Motor neuron (in vitro differentiated cells): Measurements from ENCODE around the gene TPRG1. TPM values are rescaled to one million over a fixed set of nuclear protein-coding genes. Genes with fewer than 3 reads are reported as not detected.

Experiments used
- ATAC-seq, 8 experiments: fragments of 200-7000 bp; cut with Tn5 transposase; replicated peaks in 6 of 8; 2 replicates each; pipeline ENCODE4 v1.8.0; 2021; ENCODE audit warnings: mild to moderate bottlenecking in 8 of 8, moderate library complexity in 8 of 8
- H3K27ac ChIP-seq, 2 donors: fragments of 250-450 bp; sonication (Bioruptor Pico); 2 replicates each; pipeline ENCODE4 v1.9.0; 2021; ENCODE audit warnings: antibody characterized with exemption in 2 of 2, mild to moderate bottlenecking in 2 of 2, moderate library complexity in 1 of 2
- H3K4me1 ChIP-seq, 2 donors: fragments of 250-450 bp; sonication (Bioruptor Pico); replicated peaks in 1 of 2; 2 replicates each; pipeline ENCODE4 v1.6.1; 2021; ENCODE audit warnings: antibody characterized with exemption in 2 of 2, mild to moderate bottlenecking in 2 of 2, moderate library complexity in 1 of 2
- H3K4me3 ChIP-seq, 5 donors: fragments of 250-450 bp; sonication (Bioruptor Pico); 2 replicates each; pipeline ENCODE4 v1.9.0; 2021; ENCODE audit warnings: antibody characterized with exemption in 5 of 5, mild to moderate bottlenecking in 5 of 5, moderate library complexity in 4 of 5
- WGBS, 10 experiments: fragments of 450-650 bp; shearing (Covaris generic); methylation state at CpG; one replicate each; pipeline ENCODE4 v1.0.0; 2022; 5-methylcytosine and 5-hydroxymethylcytosine counted together
- in situ Hi-C, 9 experiments: fragments of 400-800 bp; cut with MboI; loops; one replicate each; pipeline ENCODE4 v1.15.0; 2021; ENCODE audit warnings: low sequenced_read_pairs in 9 of 9, low pct_unique_long_range_greater_than_20kb in 2 of 9; ENCODE audit not compliant: unreplicated experiment in 9 of 9
- total RNA-seq, 8 experiments: library from RNA; unstranded; fragments of 300-600 nt; gene quantifications; 2 replicates each; pipeline versions ENCODE4 v1.2.3 to v1.2.4, GENCODE V29; 2022

The TPRG1 gene
- total RNA-seq, 8 experiments from 2014 or later = 0.31 to 3.2 (median 2.4) TPM

DNA sequence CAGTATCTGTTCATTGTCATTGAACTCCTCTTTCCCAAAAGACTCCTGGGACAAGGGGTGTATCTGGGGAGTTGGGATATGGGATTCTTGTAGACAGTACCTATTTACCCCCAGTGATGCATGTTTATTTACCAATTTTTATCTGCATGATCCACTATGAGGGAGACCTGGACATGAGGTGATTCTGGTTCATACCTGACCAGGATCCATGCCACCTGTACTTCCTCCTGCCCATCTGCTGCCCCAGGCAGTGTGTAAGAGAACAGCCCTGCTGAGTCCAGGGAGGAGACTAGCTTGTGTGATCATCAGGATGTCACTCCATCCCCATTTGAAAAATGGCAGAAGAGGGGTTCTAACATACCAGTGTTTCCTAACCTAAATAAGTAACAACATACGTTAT is 3.1 kb upstream of the TPRG1 start:
- Histone ChIP-seq H3K4me3 (no peak overlapping the region), H3K27ac (no peak overlapping the region), H3K4me1 (no peaks in the 10 kb centered on the region)
- ATAC-seq = no peak
- in situ Hi-C loops = loop anchor here in 1 of 9 experiments (25.0 kb wide), 1 partner anchor 1431 kb away; the partner anchor contains the start of gene BCL6
- WGBS, 10 experiments = 100% methylated on average over 1 of the region's 1 CpG; no CpG with 5 or more reads in 7 of the 10 experiments

- Histone ChIP-seq H3K4me1 (no peaks in the 10 kb centered on the region), H3K27ac (no peak overlapping the region), H3K4me3 (no peak overlapping the region)
- no peak for ATAC-seq
- WGBS, 10 experiments = 67 to 100% (median 81%) methylated on average over 2 to 5 of the region's 6 CpGs; no CpG with 5 or more reads in 2 of the 10 experiments
- in situ Hi-C loops = loop anchor here in 1 of 9 experiments (25.0 kb wide), 1 partner anchor 1432 kb away; the partner anchor contains the start of gene BCL6
These were observed 2.0 kb upstream of the TPRG1 start for GRCh38 chr3:189169728-189170127.

DNA sequence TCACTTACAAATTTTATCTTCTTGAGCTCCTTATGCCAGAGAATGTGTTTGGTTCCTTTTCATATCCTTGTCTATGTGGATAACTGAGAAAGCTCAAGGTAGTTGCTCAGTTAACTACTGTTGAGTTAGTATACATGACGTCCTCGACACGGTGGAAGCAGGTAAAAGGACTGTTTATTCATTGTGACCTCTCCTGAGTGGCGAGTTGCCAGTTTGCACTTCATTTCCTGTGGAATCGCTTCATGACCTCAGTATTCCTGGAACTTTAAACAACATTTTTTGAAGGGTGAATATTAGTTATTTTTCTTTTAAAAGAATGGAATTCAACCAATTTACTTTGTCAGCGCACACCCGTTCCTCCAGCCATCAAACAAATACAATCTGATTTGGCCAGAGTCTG is 1.2 kb upstream of the TPRG1 start:
- no peak overlapping the region for H3K27ac ChIP-seq
- H3K4me3 ChIP-seq = no peak overlapping the region
- in situ Hi-C loops = loop anchor here in 1 of 9 experiments (25.0 kb wide), 1 partner anchor 1433 kb away; the partner anchor contains the start of gene BCL6
- no peak for ATAC-seq
- H3K4me1 ChIP-seq = no peaks in the 10 kb centered on the region
- WGBS, 10 experiments = 40 to 90% (median 70%) methylated on average over 2 to 7 of the region's 7 CpGs

GRCh38 chr3:189172668-189173419 is 1.1 kb downstream of the TPRG1 start:
- Histone ChIP-seq H3K4me3 (no peak overlapping the region), H3K27ac (no peak overlapping the region), H3K4me1 (no peaks in the 10 kb centered on the region)
- no peak for ATAC-seq
- in situ Hi-C loops = loop anchor here in 1 of 9 experiments (25.0 kb wide), 1 partner anchor 1436 kb away; the partner anchor contains the start of gene BCL6
- WGBS, 10 experiments = 54 to 100% (median 90%) methylated on average over 1 to 8 of the region's 8 CpGs; no CpG with 5 or more reads in 1 of the 10 experiments

DNA sequence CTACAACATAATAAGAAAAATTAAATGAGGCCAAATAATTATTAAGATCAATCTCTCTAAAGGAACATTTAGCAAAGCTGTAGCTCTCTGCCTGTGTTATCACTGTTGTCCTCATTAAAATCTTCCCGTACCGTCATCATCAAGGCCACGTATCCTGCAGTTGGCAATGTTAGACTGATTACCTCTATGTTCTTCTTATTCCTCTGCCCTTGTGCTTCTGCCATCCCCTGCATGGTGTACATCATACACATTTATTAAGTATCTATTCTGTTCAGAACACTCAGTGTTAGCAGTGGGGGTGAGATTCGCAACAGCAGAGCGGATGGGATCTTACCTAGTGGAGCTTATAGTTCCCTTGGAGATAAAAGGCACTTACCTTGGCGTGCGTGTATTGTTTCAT is 12.8 kb downstream of the TPRG1 start:
- WGBS, 10 experiments = 20 to 99% (median 92%) methylated on average over 1 to 7 of the region's 7 CpGs; no CpG with 5 or more reads in 1 of the 10 experiments
- no peak for ATAC-seq
- Histone ChIP-seq H3K4me3 (no peak overlapping the region), H3K4me1 (no peaks in the 10 kb centered on the region), H3K27ac (no peak overlapping the region)
- in situ Hi-C loops = no loop called here

- in situ Hi-C loops = no loop called here
- peak in 2 of 8 experiments; percentile 90 to 92 for ATAC-seq
- no peak overlapping the region for H3K4me3 ChIP-seq
- no peaks in the 10 kb centered on the region for H3K4me1 ChIP-seq
- 3 to 94% (median 67%) methylated on average over 1 to 4 of the region's 4 CpGs; no CpG with 5 or more reads in 1 of the 10 experiments for WGBS, 10 experiments
- no peak overlapping the region for H3K27ac ChIP-seq
These were observed 14.3 kb downstream of the TPRG1 start for GRCh38 chr3:189186101-189186500.

GRCh38 chr3:189188466-189188865 is 16.7 kb downstream of the TPRG1 start:
- Histone ChIP-seq H3K27ac (no peak overlapping the region), H3K4me3 (no peak overlapping the region), H3K4me1 (no peaks in the 10 kb centered on the region)
- in situ Hi-C loops = no loop called here
- ATAC-seq = peak in 2 of 8 experiments; percentile 53 to 54

- no peak for ATAC-seq
- Histone ChIP-seq H3K27ac (no peak overlapping the region), H3K4me1 (no peaks in the 10 kb centered on the region), H3K4me3 (no peak overlapping the region)
- in situ Hi-C loops = no loop called here
These were observed 21.0 kb downstream of the TPRG1 start for GRCh38 chr3:189192725-189193124.

- no peak overlapping the region for H3K27ac ChIP-seq
- 48 to 82% (median 62%) methylated on average over 1 to 4 of the region's 5 CpGs; no CpG with 5 or more reads in 6 of the 10 experiments for WGBS, 10 experiments
- peak in 3 of 8 experiments; percentile 29 to 61 (median 47) for ATAC-seq
- in situ Hi-C loops = no loop called here
- H3K4me3 ChIP-seq = no peak overlapping the region
- H3K4me1 ChIP-seq = no peaks in the 10 kb centered on the region
These were observed 23.5 kb downstream of the TPRG1 start for GRCh38 chr3:189195302-189195701.

DNA sequence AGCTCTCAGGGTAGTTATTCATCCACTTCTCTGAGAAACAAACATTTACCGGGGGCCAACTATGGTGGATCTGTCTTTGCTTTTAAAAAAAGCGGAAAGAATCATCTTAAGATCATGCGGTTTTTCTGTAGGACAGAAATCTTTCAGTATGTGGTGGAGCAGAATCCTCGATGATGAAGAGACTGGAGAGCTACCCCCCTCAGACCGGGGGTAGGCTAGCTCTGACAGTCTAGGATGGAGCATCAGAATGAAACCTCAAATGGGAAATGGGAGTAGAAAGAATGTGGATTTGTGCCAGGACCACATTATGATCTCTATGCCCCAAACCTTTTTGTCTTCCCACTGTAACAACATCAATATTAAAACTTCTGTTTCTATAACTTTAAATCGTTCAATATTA is 30.3 kb downstream of the TPRG1 start:
- no peaks in the 10 kb centered on the region for H3K4me1 ChIP-seq
- WGBS, 10 experiments = 0 to 89% (median 66%) methylated on average over 1 to 6 of the region's 6 CpGs
- in situ Hi-C loops = no loop called here
- H3K4me3 ChIP-seq = no peak overlapping the region
- no peak for ATAC-seq
- H3K27ac ChIP-seq = no peak overlapping the region

DNA sequence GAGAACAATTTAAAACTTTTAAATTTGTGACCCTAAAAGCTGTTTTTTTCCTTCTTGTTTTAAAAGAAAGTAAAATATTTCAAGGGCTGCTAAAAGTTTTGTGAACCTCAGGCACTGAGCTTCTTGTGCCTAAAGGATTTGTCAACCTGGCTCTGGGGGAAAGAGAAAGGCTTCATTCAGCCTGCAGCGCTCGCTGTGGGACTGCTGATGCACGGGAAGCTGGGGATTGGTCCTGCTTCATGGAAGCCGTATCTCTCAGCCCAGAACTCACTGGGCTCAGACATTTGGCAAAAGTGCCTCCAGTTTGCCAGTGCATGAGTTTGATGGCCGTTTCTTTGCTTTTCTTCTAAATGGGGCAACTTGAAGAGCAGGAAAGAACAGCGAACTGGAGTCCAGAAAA is 30.8 kb downstream of the TPRG1 start:
- no peak for ATAC-seq
- WGBS, 10 experiments = 0 to 80% (median 60%) methylated on average over 1 to 6 of the region's 6 CpGs; no CpG with 5 or more reads in 1 of the 10 experiments
- no peaks in the 10 kb centered on the region for H3K4me1 ChIP-seq
- in situ Hi-C loops = no loop called here
- no peak overlapping the region for H3K27ac ChIP-seq
- H3K4me3 ChIP-seq = no peak overlapping the region

DNA sequence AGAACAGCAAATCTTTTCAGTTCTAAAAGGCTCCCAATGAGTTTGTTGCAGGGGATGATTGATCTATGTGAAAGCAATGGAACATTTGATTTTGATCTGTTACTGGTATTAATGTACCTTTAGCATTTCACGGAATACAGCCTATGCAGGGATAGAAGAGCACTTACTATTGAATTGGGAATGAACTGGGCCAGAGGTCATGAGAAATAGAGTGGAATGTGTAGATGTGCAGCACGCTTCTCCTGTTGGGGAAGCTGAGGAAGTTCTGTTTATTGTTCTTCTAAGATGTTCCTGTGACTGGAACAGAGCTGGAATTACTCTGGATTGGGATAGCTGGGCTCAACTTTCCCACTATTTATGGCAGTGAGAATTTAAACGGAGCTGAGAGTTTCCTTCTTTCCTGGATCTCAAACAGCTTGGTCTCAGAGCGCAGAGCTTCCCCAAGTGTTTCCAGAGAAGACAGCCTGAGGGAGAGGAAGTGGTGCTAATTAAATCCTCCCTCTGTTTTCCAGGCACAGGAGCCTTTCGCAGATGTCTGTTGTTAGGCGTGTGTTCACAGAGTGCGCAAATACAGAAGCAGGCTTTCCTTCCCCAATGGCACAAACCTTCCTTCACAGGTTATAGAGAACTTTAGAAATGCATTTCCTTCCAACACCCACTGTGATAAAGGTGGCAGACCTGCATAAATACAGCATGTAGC is 32.5 kb downstream of the TPRG1 start:
- Histone ChIP-seq H3K4me1 (no peaks in the 10 kb centered on the region), H3K4me3 (no peak overlapping the region), H3K27ac (no peak overlapping the region)
- ATAC-seq = peak in 3 of 8 experiments; percentile 90 to 99 (median 99)
- in situ Hi-C loops = no loop called here
- 13 to 100% (median 62%) methylated on average over 1 to 5 of the region's 7 CpGs; no CpG with 5 or more reads in 3 of the 10 experiments for WGBS, 10 experiments

- H3K4me3 ChIP-seq = no peak overlapping the region
- no peak overlapping the region for H3K27ac ChIP-seq
- H3K4me1 ChIP-seq = no peaks in the 10 kb centered on the region
- 43 to 100% (median 89%) methylated on average over 1 to 2 of the region's 2 CpGs; no CpG with 5 or more reads in 3 of the 10 experiments for WGBS, 10 experiments
- ATAC-seq = peak in 2 of 8 experiments; percentile 53 to 56
- in situ Hi-C loops = no loop called here
These were observed 33.2 kb downstream of the TPRG1 start for GRCh38 chr3:189204937-189205336.
